CD14-positive monocyte (primary cell): ENCODE measurements around the gene LGALS3BP. TPM values are rescaled to one million over a fixed set of nuclear protein-coding genes. Genes with fewer than 3 reads are reported as not detected.

ENCODE experiments used
- DNase-seq, 3 donors: peaks; one replicate each; pipeline ENCODE4 v3.0.0-alpha.2; 2011 to 2022
- H2AFZ ChIP-seq: 2 replicates; pipeline ENCODE4 v1.6.0; 2012; ENCODE audit warnings: mild to moderate bottlenecking, low read depth, low read length, inconsistent platforms; ENCODE audit not compliant: insufficient read depth, poor library complexity, severe bottlenecking
- H3K27ac ChIP-seq, 2 donors: 1 replicate in 1 of 2; 2 replicates in 1 of 2; pipeline ENCODE4 v1.5.1; 2012 to 2013; ENCODE audit warnings: low read length in 2 of 2, control low read depth in 1 of 2, inconsistent platforms in 1 of 2, low read depth in 1 of 2, mild to moderate bottlenecking in 1 of 2
- H3K27me3 ChIP-seq, 2 donors: one replicate each; pipeline versions ENCODE4 v1.6.0 to v1.6.1; 2011 to 2013; ENCODE audit warnings: low read length in 2 of 2; ENCODE audit not compliant: control insufficient read depth in 2 of 2, insufficient read depth in 2 of 2
- H3K36me3 ChIP-seq, 2 donors: replicated peaks in 1 of 2; 1 replicate in 1 of 2; 2 replicates in 1 of 2; pipeline versions ENCODE4 v1.5.1 to v1.6.1; 2012 to 2013; ENCODE audit warnings: low read length in 2 of 2, control low read depth in 1 of 2, inconsistent platforms in 1 of 2, mild to moderate bottlenecking in 1 of 2; ENCODE audit not compliant: insufficient read depth in 2 of 2, control insufficient read depth in 1 of 2
- H3K4me1 ChIP-seq, 2 donors: 1 replicate in 1 of 2; 2 replicates in 1 of 2; pipeline versions ENCODE4 v1.5.1 to v1.6.1; 2012 to 2013; ENCODE audit warnings: low read length in 2 of 2, control low read depth in 1 of 2, inconsistent platforms in 1 of 2, mild to moderate bottlenecking in 1 of 2, moderate library complexity in 1 of 2; ENCODE audit not compliant: insufficient read depth in 2 of 2, control insufficient read depth in 1 of 2
- H3K4me2 ChIP-seq: replicated peaks from 2 replicates; pipeline ENCODE3; 2012; ENCODE audit warnings: low read length, moderate library complexity, mild to moderate bottlenecking; ENCODE audit not compliant: poor library complexity, severe bottlenecking; ENCODE audit errors: extremely low read depth
- H3K4me3 ChIP-seq, 3 experiments: fragments of 200-600 bp in 1 of 3; sonication (generic) in 1 of 3; replicated peaks in 1 of 3; 1 replicate in 2 of 3; 2 replicates in 1 of 3; pipeline ENCODE4 v1.5.1; 2011 to 2013; ENCODE audit warnings: low read length in 3 of 3, mild to moderate bottlenecking in 3 of 3, control low read depth in 2 of 3, low read depth in 2 of 3, inconsistent platforms in 1 of 3, moderate library complexity in 1 of 3
- H3K79me2 ChIP-seq: 2 replicates; pipeline ENCODE4 v1.6.0; 2012; ENCODE audit warnings: mild to moderate bottlenecking, control low read depth, inconsistent platforms, low read length, moderate library complexity; ENCODE audit not compliant: insufficient read depth
- H3K9ac ChIP-seq: 2 replicates; pipeline ENCODE4 v1.6.0; 2017; ENCODE audit warnings: low read length, mild to moderate bottlenecking; ENCODE audit not compliant: insufficient read depth, poor library complexity, severe bottlenecking
- H3K9me3 ChIP-seq, 2 donors: replicated peaks in 1 of 2; 1 replicate in 1 of 2; 2 replicates in 1 of 2; pipeline versions ENCODE4 v1.5.1 to v1.6.1; 2012 to 2013; ENCODE audit warnings: low read length in 2 of 2, control low read depth in 1 of 2; ENCODE audit not compliant: control insufficient read depth in 1 of 2, insufficient read depth in 1 of 2
- H4K20me1 ChIP-seq: 2 replicates; pipeline ENCODE4 v1.6.0; 2012; ENCODE audit warnings: mild to moderate bottlenecking, low read length, control low read depth, moderate library complexity; ENCODE audit not compliant: insufficient read depth
- H3K27ac Mint-ChIP-seq, 7 donors: one replicate each; pipeline ENCODE4 v1.8.0; 2020; ENCODE audit warnings: mild to moderate bottlenecking in 7 of 7, mixed read lengths in 7 of 7, moderate library complexity in 6 of 7, inconsistent platforms in 2 of 7
- H3K27me3 Mint-ChIP-seq, 3 donors: one replicate each; pipeline ENCODE4 v1.8.0; 2021 to 2022; ENCODE audit warnings: low read depth in 3 of 3, mild to moderate bottlenecking in 3 of 3, mixed read lengths in 3 of 3, moderate library complexity in 3 of 3, inconsistent platforms in 1 of 3
- H3K36me3 Mint-ChIP-seq, 2 donors: one replicate each; pipeline ENCODE4 v1.8.0; 2020; ENCODE audit warnings: mixed read lengths in 2 of 2, inconsistent platforms in 1 of 2, mild to moderate bottlenecking in 1 of 2
- H3K4me1 Mint-ChIP-seq: one replicate; pipeline ENCODE4 v1.8.0; 2020; ENCODE audit warnings: mild to moderate bottlenecking, mixed read lengths
- H3K4me3 Mint-ChIP-seq, 2 donors: one replicate each; pipeline ENCODE4 v1.8.0; 2020; ENCODE audit warnings: mild to moderate bottlenecking in 2 of 2, mixed read lengths in 2 of 2, moderate library complexity in 1 of 2
- H3K9me3 Mint-ChIP-seq, 7 donors: one replicate each; pipeline ENCODE4 v1.8.0; 2020 to 2022; ENCODE audit warnings: mixed read lengths in 7 of 7, mild to moderate bottlenecking in 6 of 7, moderate library complexity in 6 of 7, inconsistent platforms in 2 of 7
- CTCF ChIP-seq: fragments of 200-600 bp; IDR thresholded peaks from one replicate; pipeline ENCODE4 v1.8.0; 2022; ENCODE audit warnings: antibody characterized with exemption, mild to moderate bottlenecking
- whole genome bisulfite sequencing: methylation state at CpG from one replicate; pipeline ENCODE4 v1.1.5; 2013; ENCODE audit warnings: missing lambda C conversion rate; ENCODE audit not compliant: insufficient coverage; 5-methylcytosine and 5-hydroxymethylcytosine counted together
- intact Hi-C, 2 donors: fragments of 100-400 bp; cut with micrococcal nuclease; formaldehyde crosslinking; loops; one replicate each; pipeline versions ENCODE4 v1.15.0 to v1.15.1; 2023
- polyA plus RNA-seq, 3 donors: library from polyadenylated mRNA; depleted of rRNA in 1 of 3; unstranded in 2 of 3; stranded (reverse) in 1 of 3; fragments of 300-500 nt in 2 of 3; fragments of >200 nt in 1 of 3; fragmentation: Illumina TruSeq in 2 of 3; gene quantifications; 1 replicate in 2 of 3; 2 replicates in 1 of 3; pipeline ENCODE4 v1.2.3, GENCODE V29; 2012 to 2021

LGALS3BP gene
- polyA plus RNA-seq, 3 donors, result 11.4 to 12.0 (median 11.7) TPM

- H3K27ac Mint-ChIP-seq, result no peak overlapping the region
- Histone ChIP-seq H3K4me2 (no peak overlapping the region), H2AFZ (no peak overlapping the region), H3K27me3 (no peaks in the 10 kb centered on the region), H3K9me3 (no peaks in the 10 kb centered on the region), H3K4me3 (no peak overlapping the region), H3K27ac (no peak overlapping the region), H3K4me1 (no peaks in the 10 kb centered on the region), H4K20me1 (no peaks in the 10 kb centered on the region), H3K36me3 (no peaks in the 10 kb centered on the region), H3K9ac (no peak overlapping the region), H3K79me2 (no peaks in the 10 kb centered on the region)
- TF ChIP-seq CTCF, result no peak
- intact Hi-C loops, result no loop called here
- H3K4me3 Mint-ChIP-seq, result no peak overlapping the region
- DNase-seq, result no peak
- WGBS, result 90% methylated on average over 6 of the region's 6 CpGs
- H3K27me3 Mint-ChIP-seq, result peaks cover 1 to 4% (median 3%) of the 10 kb centered on the region in 3 donors
- peaks cover 0 to 2% (median 0%) of the 10 kb centered on the region in 7 donors for H3K9me3 Mint-ChIP-seq
- no peaks in the 10 kb centered on the region for H3K4me1 Mint-ChIP-seq
- H3K36me3 Mint-ChIP-seq, result no peaks in the 10 kb centered on the region
Observed at GRCh38 chr17:78940708-78941107, 39.0 kb downstream of the LGALS3BP start.

- no CpG with 5 or more reads among the region's 5 CpGs for WGBS
- no peaks in the 10 kb centered on the region for H3K4me1 ChIP-seq
- H3K4me3 ChIP-seq, result no peak overlapping the region
- H3K4me1 Mint-ChIP-seq, result no peaks in the 10 kb centered on the region
- no peaks in the 10 kb centered on the region for H3K9me3 ChIP-seq
- no peaks in the 10 kb centered on the region for H3K27me3 ChIP-seq
- no peaks in the 10 kb centered on the region for H4K20me1 ChIP-seq
- DNase-seq, result no peak
- H3K27me3 Mint-ChIP-seq, result peaks cover 1 to 4% (median 3%) of the 10 kb centered on the region in 3 donors
- no peaks in the 10 kb centered on the region for H3K36me3 ChIP-seq
- no peak overlapping the region for H3K4me2 ChIP-seq
- no peaks in the 10 kb centered on the region for H3K36me3 Mint-ChIP-seq
- H3K79me2 ChIP-seq, result no peaks in the 10 kb centered on the region
- no peak overlapping the region for H2AFZ ChIP-seq
- H3K4me3 Mint-ChIP-seq, result no peak overlapping the region
- H3K9ac ChIP-seq, result no peak overlapping the region
- H3K27ac Mint-ChIP-seq, result peak overlapping the region in 1 of 7 donors; percentile 25
- peaks cover 0 to 2% (median 0%) of the 10 kb centered on the region in 7 donors for H3K9me3 Mint-ChIP-seq
- H3K27ac ChIP-seq, result no peak overlapping the region
- intact Hi-C loops, result no loop called here
- no peak for TF ChIP-seq CTCF
Observed at GRCh38 chr17:78940258-78940657, 39.5 kb downstream of the LGALS3BP start.
